Fibroblast of the aortic adventitia (primary cell): ENCODE measurements around the gene ZNF625. TPM values are rescaled to one million over a fixed set of nuclear protein-coding genes. Genes with fewer than 3 reads are reported as not detected.

Experiments
- DNase-seq: peaks from one replicate; pipeline ENCODE4 v3.0.0-alpha.2; 2010; ENCODE audit warnings: low read depth
- H3K4me3 ChIP-seq: 2 replicates; pipeline ENCODE4 v1.5.1; 2011; ENCODE audit warnings: low read depth, mild to moderate bottlenecking, control low read depth, low read length, moderate library complexity
- total RNA-seq: library from RNA; depleted of rRNA; stranded (reverse); fragments of >200 nt; gene quantifications from 2 replicates; pipeline ENCODE4 v1.2.3, GENCODE V29; 2012; ENCODE audit warnings: low replicate concordance
- TF ChIP-seq, protein P1 (sequence below): IDR thresholded peaks from 2 replicates; pipeline ENCODE4 v1.5.1; 2011; ENCODE audit warnings: mild to moderate bottlenecking, low read length, control low read depth, inconsistent platforms; ENCODE audit not compliant: insufficient read depth

The ZNF625 gene
- 7.2 and 18.6 TPM in 2 replicates for total RNA-seq

DNA sequence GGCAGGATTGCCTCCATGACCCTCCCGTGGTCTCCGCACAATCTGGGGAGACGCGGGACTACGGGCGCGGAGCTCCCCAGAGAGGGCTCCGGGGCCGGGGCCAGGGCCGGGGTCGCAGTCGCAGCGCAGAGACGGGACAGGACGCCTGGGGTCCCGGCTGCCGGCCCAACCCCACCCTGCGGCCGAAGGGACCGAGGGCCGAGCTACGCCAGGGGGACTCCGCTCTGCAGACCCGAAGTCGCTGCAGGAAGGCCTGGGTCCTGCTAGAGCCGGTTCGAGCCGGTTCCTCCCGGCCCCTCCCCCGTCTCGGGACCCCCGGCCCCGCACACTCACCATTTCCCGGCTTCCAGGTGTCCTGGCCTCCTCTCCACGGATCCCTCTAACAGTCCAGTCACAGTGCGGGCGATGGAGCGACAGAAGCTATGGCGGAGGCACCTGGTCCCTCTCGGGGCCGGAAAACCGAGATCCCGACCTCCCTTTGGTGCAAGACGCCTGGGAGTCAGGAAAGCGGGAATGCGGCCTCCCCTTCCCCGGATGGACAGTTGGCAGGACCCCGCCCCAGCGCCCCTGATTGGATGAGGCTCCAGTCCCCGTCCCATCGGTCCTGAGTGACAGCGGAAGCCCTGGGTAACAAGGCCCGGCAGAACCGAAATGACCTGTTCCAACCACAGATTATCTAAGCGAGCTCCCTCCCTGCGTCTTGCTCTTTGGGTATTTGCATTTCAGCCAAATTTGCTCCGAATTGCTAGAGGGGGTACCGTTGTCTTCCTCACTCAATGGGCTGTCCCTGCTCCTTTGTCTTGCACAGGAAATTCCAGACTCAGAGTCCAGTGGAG is at the start of gene ZNF625:
ZNF625 (minus strand) TSS at position 512 of the 836 bp plus-strand sequence; CDS start at position 336, 176 bp downstream.
- peak within 1 kb of the TSS; percentile 86 for H3K4me3 ChIP-seq
- DNase-seq = peak; percentile 84
- TF ChIP-seq, protein P1, sequence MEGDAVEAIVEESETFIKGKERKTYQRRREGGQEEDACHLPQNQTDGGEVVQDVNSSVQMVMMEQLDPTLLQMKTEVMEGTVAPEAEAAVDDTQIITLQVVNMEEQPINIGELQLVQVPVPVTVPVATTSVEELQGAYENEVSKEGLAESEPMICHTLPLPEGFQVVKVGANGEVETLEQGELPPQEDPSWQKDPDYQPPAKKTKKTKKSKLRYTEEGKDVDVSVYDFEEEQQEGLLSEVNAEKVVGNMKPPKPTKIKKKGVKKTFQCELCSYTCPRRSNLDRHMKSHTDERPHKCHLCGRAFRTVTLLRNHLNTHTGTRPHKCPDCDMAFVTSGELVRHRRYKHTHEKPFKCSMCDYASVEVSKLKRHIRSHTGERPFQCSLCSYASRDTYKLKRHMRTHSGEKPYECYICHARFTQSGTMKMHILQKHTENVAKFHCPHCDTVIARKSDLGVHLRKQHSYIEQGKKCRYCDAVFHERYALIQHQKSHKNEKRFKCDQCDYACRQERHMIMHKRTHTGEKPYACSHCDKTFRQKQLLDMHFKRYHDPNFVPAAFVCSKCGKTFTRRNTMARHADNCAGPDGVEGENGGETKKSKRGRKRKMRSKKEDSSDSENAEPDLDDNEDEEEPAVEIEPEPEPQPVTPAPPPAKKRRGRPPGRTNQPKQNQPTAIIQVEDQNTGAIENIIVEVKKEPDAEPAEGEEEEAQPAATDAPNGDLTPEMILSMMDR = no peak

DNA sequence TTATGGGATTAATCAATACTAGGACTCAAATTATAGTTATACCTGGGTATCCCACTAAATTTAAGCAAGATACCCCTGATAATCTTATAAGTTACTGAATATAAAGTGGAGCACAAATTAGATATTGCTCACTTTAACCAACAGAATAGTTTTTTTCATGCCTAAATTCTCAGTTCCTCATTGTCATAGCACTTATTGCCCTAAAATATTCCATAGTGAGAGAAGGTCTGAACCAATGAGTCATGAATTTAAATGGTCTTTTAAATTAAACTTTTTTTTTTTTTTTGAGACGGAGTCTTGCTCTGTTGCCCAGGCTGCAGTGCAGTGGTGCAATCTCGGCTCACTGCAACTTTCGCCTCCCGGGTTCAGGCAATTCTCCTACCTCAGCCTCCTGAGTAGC is 48.8 kb upstream of the ZNF625 start:
- DNase-seq = no peak
- TF ChIP-seq, protein P1 = no peak
- no peak overlapping the region for H3K4me3 ChIP-seq

DNA sequence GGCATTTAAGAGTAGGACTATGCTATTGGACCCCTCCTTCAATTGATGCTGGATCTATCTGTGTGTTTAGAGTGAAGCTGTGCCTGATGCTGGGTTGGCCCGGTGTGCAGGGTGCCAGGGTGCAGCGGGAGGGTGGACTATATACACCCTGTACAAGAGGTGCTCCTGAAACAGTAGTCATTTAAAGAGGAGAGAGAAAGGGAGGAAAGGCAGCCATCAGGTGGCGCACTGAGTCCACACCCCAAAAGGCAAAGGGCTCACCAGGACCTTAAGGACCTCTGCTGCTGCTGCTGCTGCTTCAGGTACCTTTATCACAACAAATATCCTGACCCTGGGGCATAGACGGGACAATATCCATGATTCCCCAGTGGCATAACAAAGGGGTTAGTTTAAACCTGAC is 45.7 kb upstream of the ZNF625 start:
- no peak overlapping the region for H3K4me3 ChIP-seq
- TF ChIP-seq, protein P1 = no peak
- no peak for DNase-seq

DNA sequence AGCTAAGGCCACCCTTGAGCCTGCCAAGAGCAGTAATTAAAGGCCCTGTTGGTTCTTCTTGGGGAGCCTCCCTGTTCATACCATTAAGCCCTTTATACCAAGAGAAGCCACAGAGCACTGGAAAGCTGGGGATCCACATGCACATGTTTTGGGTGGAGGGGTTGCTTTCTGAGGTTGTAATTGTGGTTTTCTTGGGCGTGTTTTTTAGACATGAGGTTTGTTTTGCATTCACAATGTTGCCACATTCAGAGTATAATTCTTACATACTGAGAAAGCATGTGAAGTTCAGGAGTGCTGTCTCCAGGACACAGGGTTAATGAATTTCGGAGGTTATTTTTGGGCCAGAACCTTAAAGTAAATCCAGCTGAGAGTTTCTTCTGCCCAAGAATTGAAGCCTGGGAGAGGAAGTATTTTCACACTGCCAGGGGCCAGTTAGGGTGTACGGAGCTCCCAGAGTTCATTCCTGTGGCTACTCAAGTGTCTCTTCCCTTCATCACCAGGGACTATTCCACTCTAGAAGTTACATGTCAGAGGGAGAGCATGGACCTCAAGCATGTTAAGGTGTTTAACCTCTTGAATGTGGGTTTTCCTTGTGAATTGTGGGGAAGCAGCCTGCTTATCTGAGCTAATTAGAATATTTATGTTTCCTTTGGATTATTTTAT is 43.4 kb upstream of the ZNF625 start:
- no peak for DNase-seq
- TF ChIP-seq, protein P1 = no peak
- H3K4me3 ChIP-seq = no peak overlapping the region

DNA sequence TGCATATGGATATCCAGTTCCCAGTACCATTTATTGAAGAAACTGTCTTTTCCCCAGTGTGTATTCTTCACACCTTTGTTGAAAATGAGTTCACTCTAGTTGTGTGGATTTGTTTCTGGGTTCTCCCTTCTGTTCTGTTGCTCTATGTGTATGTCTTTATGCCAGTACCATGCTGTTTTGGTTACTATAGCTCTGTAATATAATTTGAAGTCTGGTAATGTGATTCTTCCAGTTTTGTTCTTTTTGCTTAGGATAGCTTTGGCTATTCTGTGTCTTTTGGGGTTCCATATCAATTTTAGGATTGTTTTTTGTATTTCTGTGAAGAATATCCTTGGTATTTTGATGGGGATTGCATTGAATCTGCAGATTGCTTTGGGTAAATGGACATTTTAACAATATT is 41.6 kb upstream of the ZNF625 start:
- DNase-seq = no peak
- no peak overlapping the region for H3K4me3 ChIP-seq
- TF ChIP-seq, protein P1 = no peak

DNA sequence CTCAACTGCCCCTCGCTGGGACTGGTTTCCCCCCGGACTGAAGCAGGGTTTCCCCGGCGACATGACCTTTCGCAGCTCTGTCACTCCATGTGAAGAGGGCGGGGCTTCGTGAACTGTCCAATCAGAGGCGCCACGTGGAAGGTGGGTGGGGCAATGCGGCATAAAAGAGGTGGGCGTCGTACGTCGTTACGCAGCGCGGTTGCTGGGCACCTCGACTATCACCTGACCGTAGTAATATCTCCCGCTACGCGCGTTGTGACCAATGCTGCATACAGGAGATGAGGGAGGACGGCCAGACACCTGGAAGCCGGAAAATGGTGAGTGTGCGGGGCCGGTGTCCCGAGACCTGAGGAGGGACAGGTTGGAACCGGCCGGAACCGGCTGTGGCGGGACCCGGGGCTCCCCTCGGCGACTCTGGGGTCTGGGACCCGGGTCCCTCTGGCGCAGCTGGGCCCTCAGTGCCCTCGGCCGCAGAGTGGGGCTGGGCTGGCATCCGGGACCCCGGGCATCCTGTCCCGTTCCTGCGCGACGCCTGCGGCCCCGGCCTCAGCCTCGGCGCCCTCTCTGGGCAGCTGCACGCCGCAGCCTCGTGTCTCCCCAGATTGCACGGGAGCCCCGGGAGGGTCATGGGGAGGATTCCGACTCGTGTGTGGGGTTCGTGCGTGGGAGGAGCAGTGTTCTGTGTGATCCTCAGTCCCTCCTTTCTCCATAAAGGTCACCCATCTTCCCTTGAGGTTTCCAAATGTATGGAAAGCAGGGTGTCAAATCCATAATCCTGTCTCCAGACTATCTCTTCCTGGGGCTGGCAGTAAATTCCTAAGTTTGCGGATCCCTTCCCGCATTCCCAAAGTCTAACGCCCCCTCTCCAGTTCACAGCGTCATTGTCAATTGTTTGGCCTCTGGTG is 38.5 kb upstream of the ZNF625 start:
- peak overlapping the region; percentile 60 for H3K4me3 ChIP-seq
- peak; percentile 55 for DNase-seq
- TF ChIP-seq, protein P1 = no peak
